ENCODE measurements around the gene TCF15. TPM values are rescaled to one million over a fixed set of nuclear protein-coding genes. Genes with fewer than 3 reads are reported as not detected.
"Not testable (repeated sequence)": the region's sequence is repeated elsewhere in the genome, so short reads cannot be mapped to it uniquely, and the experiment has no call there.

TCF15 gene
- total and polyA plus RNA-seq, 5 experiments from 2014 or later: not detected

DNA sequence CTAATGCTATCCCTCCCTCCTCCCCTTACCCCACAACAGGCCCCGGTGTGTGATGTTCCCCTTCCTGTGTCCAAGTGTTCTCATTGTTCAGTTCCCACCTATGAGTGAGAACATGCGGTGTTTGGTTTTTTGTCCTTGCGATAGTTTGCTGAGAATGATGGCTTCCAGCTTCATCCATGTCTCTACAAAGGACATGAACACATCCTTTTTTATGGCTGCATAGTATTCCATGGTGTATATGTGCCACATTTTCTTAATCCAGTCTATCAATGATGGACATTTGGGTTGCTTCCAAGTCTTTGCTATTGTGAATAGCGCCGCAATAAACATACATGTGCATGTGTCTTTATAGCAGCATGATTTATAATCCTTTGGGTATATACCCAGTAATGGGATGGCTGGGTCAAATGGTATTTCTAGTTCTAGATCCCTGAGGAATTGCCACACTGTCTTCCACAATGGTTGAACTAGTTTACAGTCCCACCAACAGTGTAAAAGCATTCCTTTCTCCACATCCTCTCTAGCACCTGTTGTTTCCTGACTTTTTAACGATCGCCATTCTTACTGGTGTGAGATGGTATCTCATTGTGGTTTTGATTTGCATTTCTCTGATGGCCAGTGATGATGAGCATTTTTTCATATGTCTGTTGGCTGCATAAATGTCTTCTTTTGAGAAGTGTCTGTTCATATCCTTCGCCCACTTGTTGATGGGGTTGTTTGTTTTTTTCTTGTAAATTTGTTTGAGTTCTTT is 31.0 kb downstream of the TCF15 start:
- H3K4me3 Mint-ChIP-seq, H3K9me3 Mint-ChIP-seq, DNase-seq, H3K27ac Mint-ChIP-seq, POLR2A ChIA-PET, H3K36me3 Mint-ChIP-seq, ATAC-seq, H3K4me1 Mint-ChIP-seq: not testable (repeated sequence)
- peaks cover 9 to 22% (median 10%) of the 10 kb centered on the region in 5 donors for H3K27me3 Mint-ChIP-seq

GRCh38 chr20:577167-577791 is 32.8 kb downstream of the TCF15 start:
- no peak for ATAC-seq
- Mint-ChIP-seq H3K4me3 (no peak overlapping the region), H3K27ac (no peak overlapping the region), H3K36me3 (no peaks in the 10 kb centered on the region), H3K4me1 (peaks cover 0 to 2% (median 0%) of the 10 kb centered on the region in 4 donors), H3K27me3 (peaks cover 10 to 32% (median 25%) of the 10 kb centered on the region in 5 donors), H3K9me3 (no peaks in the 10 kb centered on the region)
- POLR2A ChIA-PET: interaction anchor here (0.6 kb wide), 1 partner anchor 241 kb away, joined by 3 read pairs; no protein-coding TSS in a partner anchor
- no peak for DNase-seq

GRCh38 chr20:576156-576555 is 34.0 kb downstream of the TCF15 start:
- Mint-ChIP-seq H3K4me1 (peaks cover 0 to 2% (median 0%) of the 10 kb centered on the region in 4 donors), H3K36me3 (no peaks in the 10 kb centered on the region), H3K9me3 (no peaks in the 10 kb centered on the region), H3K4me3 (no peak overlapping the region), H3K27me3 (peaks cover 15 to 39% (median 28%) of the 10 kb centered on the region in 5 donors), H3K27ac (no peak overlapping the region)
- DNase-seq (no peak), ATAC-seq (no peak)
- POLR2A ChIA-PET: no interaction called here

DNA sequence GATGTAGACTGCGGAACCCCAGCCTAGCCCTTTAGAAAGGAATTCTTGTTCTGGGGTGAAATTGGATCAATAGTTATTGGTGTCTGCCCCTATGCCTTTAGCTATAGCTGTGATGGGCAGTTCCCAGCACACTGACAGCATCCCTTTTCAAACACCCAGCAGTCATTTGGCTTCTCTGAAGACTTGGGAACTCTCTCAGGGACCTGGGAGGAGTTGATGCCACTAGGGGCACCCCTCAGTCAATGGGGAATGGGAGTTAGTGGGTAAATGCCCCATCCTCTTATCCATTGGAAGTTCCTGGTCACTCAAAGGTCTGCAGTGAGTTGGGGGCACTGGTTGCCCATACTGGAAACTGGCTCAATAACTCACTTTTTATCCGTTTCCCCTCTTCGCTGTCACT is 34.9 kb downstream of the TCF15 start:
- POLR2A ChIA-PET: no interaction called here
- Mint-ChIP-seq H3K4me1 (peaks cover 0 to 2% (median 0%) of the 10 kb centered on the region in 4 donors), H3K27me3 (peaks cover 15 to 39% (median 30%) of the 10 kb centered on the region in 5 donors), H3K36me3 (no peaks in the 10 kb centered on the region), H3K9me3 (no peaks in the 10 kb centered on the region), H3K4me3 (no peak overlapping the region), H3K27ac (peak overlapping the region in 1 of 10 donors; percentile 54)
- no peak for DNase-seq
- ATAC-seq: no peak

GRCh38 chr20:574297-574942 is 35.7 kb downstream of the TCF15 start:
- DNase-seq: no peak
- no peak overlapping the region for H3K27ac Mint-ChIP-seq
- peaks cover 15 to 43% (median 34%) of the 10 kb centered on the region in 5 donors for H3K27me3 Mint-ChIP-seq
- peaks cover 0 to 2% (median 0%) of the 10 kb centered on the region in 4 donors for H3K4me1 Mint-ChIP-seq
- POLR2A ChIA-PET: no interaction called here
- H3K9me3 Mint-ChIP-seq: no peaks in the 10 kb centered on the region
- H3K36me3 Mint-ChIP-seq: no peaks in the 10 kb centered on the region
- no peak overlapping the region for H3K4me3 Mint-ChIP-seq
- no peak for ATAC-seq

DNA sequence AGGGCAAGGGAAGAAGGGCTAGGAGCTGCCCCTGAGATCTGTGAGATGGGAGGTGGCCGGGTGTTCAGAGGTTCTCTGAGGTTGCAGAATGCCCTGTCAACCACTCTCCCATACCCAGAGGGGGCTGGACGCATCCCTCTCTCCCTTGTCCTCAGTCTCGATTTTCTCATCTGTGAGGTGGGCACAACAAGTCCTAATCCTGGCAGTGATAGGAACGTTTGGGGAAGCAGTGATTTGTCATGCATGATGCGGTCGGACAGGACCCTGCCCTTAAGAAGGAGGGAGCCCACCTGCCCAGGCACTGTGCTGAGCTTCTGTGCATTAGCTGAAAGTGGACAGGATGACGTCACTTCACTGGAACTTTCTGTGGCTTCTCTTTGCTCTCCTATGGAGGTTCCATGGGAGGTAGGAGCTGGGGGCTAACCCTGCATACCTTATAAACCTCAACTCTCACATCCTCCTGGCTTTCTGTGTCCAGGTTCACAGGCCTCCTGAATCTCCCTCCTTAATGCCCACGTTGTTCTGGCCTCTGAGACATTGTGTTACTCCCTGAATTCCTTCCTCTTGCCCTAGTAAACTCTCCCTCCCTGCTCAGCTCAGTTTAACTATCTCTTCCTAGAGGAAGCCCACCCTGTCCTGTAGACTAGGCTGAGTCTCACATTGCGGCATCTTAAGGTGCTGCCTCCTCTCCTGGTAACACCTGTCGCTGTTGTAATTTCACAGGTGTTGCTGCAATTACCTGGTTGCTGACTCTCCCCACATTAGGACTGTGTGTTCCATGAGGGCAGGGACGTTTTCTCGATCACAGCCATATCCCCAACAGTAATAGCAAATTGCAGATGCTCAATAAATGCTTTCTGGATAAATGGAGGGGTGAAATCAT is 36.5 kb downstream of the TCF15 start:
- Mint-ChIP-seq H3K4me1 (peaks cover 3% of the 10 kb centered on the region in 4 donors), H3K4me3 (no peak overlapping the region), H3K27me3 (peaks cover 15 to 48% (median 35%) of the 10 kb centered on the region in 5 donors), H3K27ac (peak overlapping the region in 1 of 10 donors; percentile 14), H3K9me3 (no peaks in the 10 kb centered on the region), H3K36me3 (no peaks in the 10 kb centered on the region)
- POLR2A ChIA-PET: no interaction called here
- ATAC-seq (no peak), DNase-seq (no peak)

- no peak overlapping the region for H3K4me3 Mint-ChIP-seq
- POLR2A ChIA-PET: no interaction called here
- no peaks in the 10 kb centered on the region for H3K9me3 Mint-ChIP-seq
- H3K4me1 Mint-ChIP-seq: peaks cover 4 to 7% (median 5%) of the 10 kb centered on the region in 4 donors
- no peaks in the 10 kb centered on the region for H3K36me3 Mint-ChIP-seq
- H3K27ac Mint-ChIP-seq: no peak overlapping the region
- ATAC-seq: no peak
- no peak for DNase-seq
- H3K27me3 Mint-ChIP-seq: peaks cover 15 to 51% (median 37%) of the 10 kb centered on the region in 5 donors
Observed at GRCh38 chr20:572727-573126, 37.4 kb downstream of the TCF15 start.

DNA sequence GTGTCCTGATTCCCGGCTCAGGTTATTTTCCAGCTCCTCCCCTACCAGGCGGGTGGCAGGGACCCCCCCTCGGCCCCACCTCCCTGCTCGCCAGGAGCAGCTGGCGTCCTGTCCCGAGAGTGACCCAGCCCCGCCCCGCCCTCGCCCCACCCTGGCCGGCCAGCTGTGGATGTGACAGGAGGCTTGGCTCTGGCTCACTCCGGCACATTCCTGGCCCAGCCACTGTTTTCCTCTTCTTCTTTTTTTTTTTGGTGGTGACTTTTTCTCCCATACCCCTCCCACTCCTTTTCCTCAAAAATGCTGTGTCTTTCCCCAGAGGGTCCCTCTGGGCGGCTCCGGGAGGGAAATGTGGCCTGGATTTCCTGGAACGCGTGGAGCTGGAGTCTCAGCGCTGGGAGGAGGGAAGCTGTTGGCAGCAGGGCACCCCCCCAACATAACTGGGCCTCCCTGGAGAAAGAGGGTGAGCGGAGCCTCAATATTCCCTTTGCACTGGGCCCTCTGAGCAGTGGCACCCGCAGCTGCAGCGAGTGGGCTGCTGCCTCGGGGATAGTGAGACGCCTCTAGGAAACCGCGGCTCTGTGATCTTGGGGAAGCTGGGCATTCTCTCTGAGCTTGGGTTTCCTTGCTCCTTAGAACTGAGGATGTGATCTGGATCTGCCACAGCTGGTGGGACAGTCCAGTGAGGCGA is 38.2 kb downstream of the TCF15 start:
- ATAC-seq (no peak), DNase-seq (no peak)
- peaks cover 17 to 58% (median 40%) of the 10 kb centered on the region in 5 donors for H3K27me3 Mint-ChIP-seq

GRCh38 chr20:568673-569415 is 41.3 kb downstream of the TCF15 start:
- no peak for DNase-seq
- H3K4me3 Mint-ChIP-seq: no peak overlapping the region
- H3K4me1 Mint-ChIP-seq: peaks cover 4 to 8% (median 6%) of the 10 kb centered on the region in 4 donors
- H3K27me3 Mint-ChIP-seq: peaks cover 9 to 45% (median 34%) of the 10 kb centered on the region in 5 donors
- no peaks in the 10 kb centered on the region for H3K36me3 Mint-ChIP-seq
- ATAC-seq: no peak
- POLR2A ChIA-PET: no interaction called here
- no peaks in the 10 kb centered on the region for H3K9me3 Mint-ChIP-seq
- H3K27ac Mint-ChIP-seq: no peak overlapping the region

More for the DNA sequence above, 38.2 kb downstream of the TCF15 start:
- POLR2A ChIA-PET: no interaction called here
- no peaks in the 10 kb centered on the region for H3K9me3 Mint-ChIP-seq
- H3K4me1 Mint-ChIP-seq: peaks cover 4 to 8% (median 6%) of the 10 kb centered on the region in 4 donors
- H3K4me3 Mint-ChIP-seq: no peak overlapping the region
- H3K36me3 Mint-ChIP-seq: no peaks in the 10 kb centered on the region
- no peak overlapping the region for H3K27ac Mint-ChIP-seq

DNA sequence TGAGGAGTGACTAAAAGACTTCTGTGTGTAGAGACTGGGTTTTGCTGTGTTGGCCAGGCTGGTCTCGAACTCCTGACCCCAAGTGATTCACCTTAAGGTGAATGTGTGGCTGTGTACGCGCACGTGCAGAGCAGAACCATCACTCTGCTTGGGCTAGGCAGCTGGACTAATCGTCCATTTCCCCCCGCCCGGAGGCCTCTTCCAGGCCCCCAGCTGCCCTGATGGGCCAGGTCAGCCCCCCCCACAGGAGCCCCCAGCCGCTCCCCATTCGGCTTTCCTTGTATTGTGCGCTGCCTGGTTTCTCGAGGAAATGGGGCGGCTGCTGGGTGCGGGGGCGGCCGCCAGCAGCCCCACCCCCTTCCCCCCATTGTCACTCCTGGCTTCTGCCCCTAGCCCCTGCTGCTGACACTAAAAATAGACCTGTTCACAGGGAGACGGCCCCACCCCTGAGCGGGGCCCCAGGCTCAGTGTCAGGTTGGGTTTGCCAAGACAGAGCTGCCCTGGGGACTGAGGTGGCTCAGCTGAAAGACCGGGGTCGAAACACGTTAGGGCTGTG is 41.9 kb downstream of the TCF15 start:
- Mint-ChIP-seq H3K4me3 (no peak overlapping the region), H3K36me3 (no peaks in the 10 kb centered on the region), H3K27me3 (peaks cover 9 to 38% (median 30%) of the 10 kb centered on the region in 5 donors), H3K27ac (no peak overlapping the region), H3K9me3 (no peaks in the 10 kb centered on the region), H3K4me1 (peaks cover 4 to 8% (median 6%) of the 10 kb centered on the region in 4 donors)
- POLR2A ChIA-PET: no interaction called here
- DNase-seq (no peak), ATAC-seq (no peak)

DNA sequence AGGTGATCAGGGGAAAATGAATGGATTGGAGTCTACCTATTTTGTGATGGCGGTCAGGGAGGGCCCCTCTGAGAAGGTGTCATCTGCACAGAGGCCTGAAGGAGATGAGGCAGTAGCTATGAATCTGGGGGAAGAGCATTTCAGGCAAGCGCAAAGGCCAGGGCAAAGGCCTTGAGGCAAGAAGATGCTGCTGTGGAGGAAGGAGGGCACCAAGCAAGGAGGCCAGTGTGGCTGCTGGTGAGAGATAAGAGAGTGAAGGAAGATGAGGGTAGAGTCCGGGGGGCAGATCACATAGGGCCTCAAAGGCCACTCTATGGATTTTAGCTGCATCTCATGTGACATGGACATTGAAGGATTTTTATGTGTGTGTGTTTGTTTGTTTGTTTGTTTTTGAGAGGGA is 45.9 kb downstream of the TCF15 start:
- H3K27me3 Mint-ChIP-seq: peaks cover 10 to 32% (median 17%) of the 10 kb centered on the region in 5 donors
- no peaks in the 10 kb centered on the region for H3K36me3 Mint-ChIP-seq
- H3K4me3 Mint-ChIP-seq: no peak overlapping the region
- ATAC-seq (no peak), DNase-seq (no peak)
- POLR2A ChIA-PET: no interaction called here
- H3K9me3 Mint-ChIP-seq: no peaks in the 10 kb centered on the region
- H3K4me1 Mint-ChIP-seq: peaks cover 3 to 11% (median 6%) of the 10 kb centered on the region in 4 donors
- no peak overlapping the region for H3K27ac Mint-ChIP-seq

Measured in naive thymus-derived CD8-positive, alpha-beta T cell (primary cell).